Activated naive CD8-positive, alpha-beta T cell treated with anti-CD3 and anti-CD28 coated beads, Interleukin-2, amount 10 ng/mL, durations not matched to agents 7 days and 5 days (primary cell): Measurements from ENCODE around the gene LRP6. TPM values are rescaled to one million over a fixed set of nuclear protein-coding genes. Genes with fewer than 3 reads are reported as not detected.
"Not testable (repeated sequence)": the region's sequence is repeated elsewhere in the genome, so short reads cannot be mapped to it uniquely, and the experiment has no call there.

Experiments used
- ATAC-seq: fragments of 150-1000 bp; cut with Tn5 transposase; one replicate; pipeline ENCODE4 v1.10.0; 2021; ENCODE audit warnings: low read depth, moderate library complexity
- POLR2A ChIA-PET: fragments of 350-600 bp; sonication (Branson Sonifier 250); formaldehyde crosslinking; loops from one replicate; lab custom pipeline; 2021; ENCODE audit warnings: antibody characterized with exemption; lab: Charles Lee
- DNase-seq: peaks from one replicate; pipeline ENCODE4 v3.0.0; 2021
- H3K27ac Mint-ChIP-seq: one replicate; pipeline ENCODE4 v1.8.0; 2022; ENCODE audit warnings: mild to moderate bottlenecking, mixed read lengths
- H3K27me3 Mint-ChIP-seq: one replicate; pipeline ENCODE4 v1.8.0; 2022; ENCODE audit warnings: mild to moderate bottlenecking, moderate library complexity, mixed read lengths
- H3K36me3 Mint-ChIP-seq: one replicate; pipeline ENCODE4 v1.8.0; 2021; ENCODE audit warnings: mild to moderate bottlenecking, mixed read lengths
- H3K4me1 Mint-ChIP-seq: one replicate; pipeline ENCODE4 v1.8.0; 2021; ENCODE audit warnings: mixed read lengths
- H3K4me3 Mint-ChIP-seq: one replicate; pipeline ENCODE4 v1.8.0; 2022; ENCODE audit warnings: mild to moderate bottlenecking, moderate library complexity, mixed read lengths
- H3K9me3 Mint-ChIP-seq: one replicate; pipeline ENCODE4 v1.8.0; 2021; ENCODE audit warnings: mixed read lengths
- total RNA-seq, 2 experiments: library from RNA; stranded (reverse); gene quantifications; one replicate each; pipeline ENCODE4 v1.2.3, GENCODE V29; 2021

The LRP6 gene
- total RNA-seq, 2 experiments from 2014 or later = 0.48 to 1.1 TPM

DNA sequence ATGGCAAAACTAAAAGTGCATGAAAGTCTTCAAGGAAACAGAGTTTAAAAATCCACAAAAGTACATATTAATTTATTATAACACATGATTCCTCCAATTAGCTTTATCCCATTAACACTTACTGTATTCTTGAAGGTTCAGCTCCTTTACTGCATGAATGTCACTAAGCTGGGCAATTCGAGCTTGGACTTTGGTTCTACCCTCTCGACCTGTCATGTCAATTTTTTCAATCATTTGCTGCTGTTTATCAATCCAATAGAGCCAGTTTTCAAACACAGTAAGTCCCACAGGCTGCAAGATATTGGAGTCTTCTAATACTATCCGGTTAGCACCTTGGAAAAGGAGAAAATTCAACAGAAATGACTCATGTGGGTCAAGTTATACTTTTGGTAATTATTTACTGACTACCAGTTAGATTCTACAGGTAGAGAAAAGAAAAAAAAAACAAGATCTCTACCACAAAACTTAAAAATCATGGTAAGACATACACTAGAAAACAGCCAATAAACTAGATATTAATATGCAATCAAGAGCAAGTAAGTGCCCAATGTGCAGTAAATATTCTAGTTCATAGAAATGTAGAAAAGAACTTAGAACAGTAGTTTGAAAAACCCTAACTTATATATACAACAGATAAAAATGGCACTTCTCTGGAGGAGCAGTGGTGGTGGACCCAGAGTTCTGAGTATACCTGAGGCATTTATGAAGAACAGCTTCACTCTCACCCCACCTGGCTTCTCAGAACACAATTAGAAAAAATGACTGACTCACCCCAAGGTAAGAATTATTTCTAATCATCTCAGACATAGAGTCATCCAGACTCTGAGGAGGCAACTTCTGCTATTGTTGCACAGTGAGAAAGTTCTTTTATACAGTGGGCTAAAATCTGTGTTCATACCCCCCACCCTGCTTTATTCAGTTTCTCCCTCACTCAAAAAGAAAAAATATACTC lies 128.4 kb downstream of the LRP6 start:
- Mint-ChIP-seq H3K36me3 (no peaks in the 10 kb centered on the region), H3K9me3 (no peaks in the 10 kb centered on the region), H3K4me3 (no peak overlapping the region), H3K27me3 (peaks cover 26% of the 10 kb centered on the region), H3K27ac (no peak overlapping the region), H3K4me1 (no peaks in the 10 kb centered on the region)
- ATAC-seq (no peak), DNase-seq (no peak)
- POLR2A ChIA-PET = no interaction called here

GRCh38 chr12:12133785-12134184 lies 133.1 kb downstream of the LRP6 start:
- POLR2A ChIA-PET = no interaction called here
- no peak for ATAC-seq
- Mint-ChIP-seq H3K27ac (no peak overlapping the region), H3K27me3 (peaks cover 5% of the 10 kb centered on the region), H3K4me1 (peaks cover under 1% of the 10 kb centered on the region), H3K36me3 (no peaks in the 10 kb centered on the region), H3K4me3 (no peak overlapping the region), H3K9me3 (no peaks in the 10 kb centered on the region)
- DNase-seq = no peak

DNA sequence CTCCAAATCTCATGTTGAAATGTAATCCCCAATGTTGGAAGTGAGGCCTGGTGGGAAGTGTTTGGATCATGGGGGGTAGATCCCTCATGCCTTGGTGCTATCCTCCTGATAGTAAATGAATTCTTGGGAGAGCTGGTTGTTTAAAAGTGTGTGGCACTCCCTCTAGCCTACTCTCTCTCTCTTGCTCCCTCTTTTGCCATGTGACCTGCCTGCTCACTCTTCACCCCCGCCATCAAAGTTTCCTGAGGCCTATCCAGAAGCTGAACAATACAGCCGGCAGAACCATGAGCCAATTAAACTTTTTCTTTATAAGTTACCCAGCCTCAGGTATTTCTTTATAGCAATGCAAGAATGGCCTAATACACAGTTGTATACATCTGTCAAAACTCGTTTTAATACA lies 133.6 kb downstream of the LRP6 start:
- H3K36me3 Mint-ChIP-seq = no peaks in the 10 kb centered on the region
- POLR2A ChIA-PET = no interaction called here
- DNase-seq (no peak), ATAC-seq (no peak)
- no peak overlapping the region for H3K27ac Mint-ChIP-seq
- peaks cover 5% of the 10 kb centered on the region for H3K27me3 Mint-ChIP-seq
- no peaks in the 10 kb centered on the region for H3K9me3 Mint-ChIP-seq
- peaks cover 2% of the 10 kb centered on the region for H3K4me1 Mint-ChIP-seq
- no peak overlapping the region for H3K4me3 Mint-ChIP-seq

DNA sequence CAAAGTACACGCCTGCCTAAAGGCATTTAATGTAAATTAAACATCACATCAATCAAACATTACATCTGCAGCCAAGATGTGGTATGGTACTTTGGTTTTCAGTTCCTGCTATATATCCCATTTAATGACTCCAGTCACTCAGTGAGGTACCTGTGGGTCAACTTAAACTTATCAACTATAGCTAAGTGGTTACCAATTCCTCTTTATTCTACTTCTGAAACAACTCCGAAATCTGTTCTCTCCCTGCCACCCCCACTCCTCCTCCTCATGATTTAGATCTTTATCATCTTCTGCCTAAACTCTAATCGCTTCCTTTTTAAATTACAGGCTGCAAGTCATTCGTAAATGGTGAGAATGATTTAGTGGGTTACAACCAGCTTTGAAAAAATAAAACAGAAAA lies 138.2 kb downstream of the LRP6 start:
- no peak for ATAC-seq
- POLR2A ChIA-PET = no interaction called here
- H3K4me1 Mint-ChIP-seq = peaks cover 2% of the 10 kb centered on the region
- no peak overlapping the region for H3K4me3 Mint-ChIP-seq
- no peaks in the 10 kb centered on the region for H3K36me3 Mint-ChIP-seq
- peaks cover 6% of the 10 kb centered on the region for H3K27me3 Mint-ChIP-seq
- H3K27ac Mint-ChIP-seq = no peak overlapping the region
- DNase-seq = no peak
- H3K9me3 Mint-ChIP-seq = no peaks in the 10 kb centered on the region

GRCh38 chr12:12127304-12127703 lies 139.5 kb downstream of the LRP6 start:
- Mint-ChIP-seq H3K4me3 (no peak overlapping the region), H3K4me1 (peaks cover 2% of the 10 kb centered on the region), H3K27ac (no peak overlapping the region), H3K36me3 (no peaks in the 10 kb centered on the region), H3K9me3 (no peaks in the 10 kb centered on the region), H3K27me3 (peaks cover 6% of the 10 kb centered on the region)
- POLR2A ChIA-PET = no interaction called here
- no peak for ATAC-seq
- no peak for DNase-seq

DNA sequence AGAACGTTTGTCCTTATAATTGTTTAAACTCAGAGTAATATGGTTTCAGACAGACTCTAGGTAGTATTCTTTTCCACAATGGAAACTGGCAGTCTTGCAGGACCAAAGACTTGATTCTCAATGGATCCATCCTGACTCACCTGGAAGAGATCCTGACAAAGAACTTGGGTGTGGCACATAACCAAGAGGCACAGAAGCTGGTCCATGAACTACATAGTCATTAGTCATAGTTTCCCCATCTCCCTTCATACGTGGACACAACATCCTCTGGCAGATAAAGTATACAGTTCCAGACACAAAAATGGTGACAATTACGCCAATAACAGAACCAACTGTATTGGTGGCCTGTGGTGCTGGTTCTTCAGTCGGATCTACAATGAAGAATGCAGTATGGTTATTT lies 140.3 kb downstream of the LRP6 start:
- Mint-ChIP-seq H3K9me3 (no peaks in the 10 kb centered on the region), H3K27ac (no peak overlapping the region), H3K27me3 (peaks cover 6% of the 10 kb centered on the region), H3K4me3 (no peak overlapping the region), H3K36me3 (no peaks in the 10 kb centered on the region), H3K4me1 (peaks cover 2% of the 10 kb centered on the region)
- ATAC-seq (no peak), DNase-seq (no peak)
- POLR2A ChIA-PET = no interaction called here

GRCh38 chr12:12123036-12123604 lies 143.7 kb downstream of the LRP6 start:
- Mint-ChIP-seq H3K4me3 (no peak overlapping the region), H3K27me3 (peaks cover 16% of the 10 kb centered on the region), H3K4me1 (no peaks in the 10 kb centered on the region), H3K36me3 (no peaks in the 10 kb centered on the region), H3K27ac (no peak overlapping the region), H3K9me3 (no peaks in the 10 kb centered on the region)
- DNase-seq (no peak), ATAC-seq (no peak)
- POLR2A ChIA-PET = no interaction called here

GRCh38 chr12:12121061-12121460 lies 145.8 kb downstream of the LRP6 start:
- no peak for ATAC-seq
- Mint-ChIP-seq H3K36me3 (no peaks in the 10 kb centered on the region), H3K4me1 (no peaks in the 10 kb centered on the region), H3K27me3 (peaks cover 13% of the 10 kb centered on the region), H3K27ac (no peak overlapping the region), H3K9me3 (no peaks in the 10 kb centered on the region), H3K4me3 (no peak overlapping the region)
- DNase-seq = no peak
- POLR2A ChIA-PET = no interaction called here

GRCh38 chr12:12116677-12117076 lies 150.2 kb downstream of the LRP6 start:
- peaks cover 17% of the 10 kb centered on the region for H3K27me3 Mint-ChIP-seq
- POLR2A ChIA-PET = no interaction called here
- no peaks in the 10 kb centered on the region for H3K4me1 Mint-ChIP-seq
- no peaks in the 10 kb centered on the region for H3K36me3 Mint-ChIP-seq
- DNase-seq = no peak
- ATAC-seq = no peak
- H3K4me3 Mint-ChIP-seq = no peak overlapping the region
- no peak overlapping the region for H3K27ac Mint-ChIP-seq
- peaks cover 1% of the 10 kb centered on the region for H3K9me3 Mint-ChIP-seq

DNA sequence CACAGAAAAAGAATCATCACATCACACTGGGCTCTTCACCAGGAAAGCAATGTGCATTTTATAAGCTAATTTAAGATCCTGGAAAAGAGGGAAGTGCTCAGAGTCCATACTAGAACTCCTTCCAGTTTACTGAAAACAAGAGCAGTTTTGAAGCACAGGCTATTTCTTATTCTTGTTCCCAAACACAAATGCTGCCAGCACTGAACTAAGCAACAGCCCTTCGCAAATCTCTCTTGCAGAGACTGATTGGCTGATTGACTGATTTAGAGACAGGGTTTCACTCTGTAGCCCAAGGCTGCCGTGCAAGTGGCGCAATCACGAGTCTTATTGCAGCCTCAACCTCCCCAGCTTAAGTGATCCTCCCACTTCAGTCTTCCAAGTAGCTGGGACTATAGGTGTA lies 151.3 kb downstream of the LRP6 start:
- peaks cover 1% of the 10 kb centered on the region for H3K9me3 Mint-ChIP-seq
- POLR2A ChIA-PET = no interaction called here
- peaks cover 17% of the 10 kb centered on the region for H3K27me3 Mint-ChIP-seq
- DNase-seq (no peak), ATAC-seq (no peak)
- H3K36me3 Mint-ChIP-seq = no peaks in the 10 kb centered on the region
- H3K4me1 Mint-ChIP-seq = no peaks in the 10 kb centered on the region
- H3K4me3 Mint-ChIP-seq = no peak overlapping the region
- no peak overlapping the region for H3K27ac Mint-ChIP-seq

GRCh38 chr12:12110923-12111555 lies 155.8 kb downstream of the LRP6 start:
- H3K27ac Mint-ChIP-seq, ATAC-seq, H3K4me1 Mint-ChIP-seq, H3K27me3 Mint-ChIP-seq, H3K36me3 Mint-ChIP-seq, H3K4me3 Mint-ChIP-seq: not testable (repeated sequence)
- peak; percentile 34 for DNase-seq
- peaks cover 15% of the 10 kb centered on the region for H3K9me3 Mint-ChIP-seq
- POLR2A ChIA-PET = interaction anchor here (0.7 kb wide), 1 partner anchor 23 kb away, joined by 3 read pairs; no protein-coding TSS in a partner anchor

- H3K4me1 Mint-ChIP-seq = no peaks in the 10 kb centered on the region
- POLR2A ChIA-PET = no interaction called here
- peaks cover 16% of the 10 kb centered on the region for H3K9me3 Mint-ChIP-seq
- no peak overlapping the region for H3K27ac Mint-ChIP-seq
- no peak for ATAC-seq
- DNase-seq = no peak
- peaks cover 6% of the 10 kb centered on the region for H3K27me3 Mint-ChIP-seq
- no peak overlapping the region for H3K4me3 Mint-ChIP-seq
- H3K36me3 Mint-ChIP-seq = no peaks in the 10 kb centered on the region
Observed at GRCh38 chr12:12108441-12109058, 158.3 kb downstream of the LRP6 start.

DNA sequence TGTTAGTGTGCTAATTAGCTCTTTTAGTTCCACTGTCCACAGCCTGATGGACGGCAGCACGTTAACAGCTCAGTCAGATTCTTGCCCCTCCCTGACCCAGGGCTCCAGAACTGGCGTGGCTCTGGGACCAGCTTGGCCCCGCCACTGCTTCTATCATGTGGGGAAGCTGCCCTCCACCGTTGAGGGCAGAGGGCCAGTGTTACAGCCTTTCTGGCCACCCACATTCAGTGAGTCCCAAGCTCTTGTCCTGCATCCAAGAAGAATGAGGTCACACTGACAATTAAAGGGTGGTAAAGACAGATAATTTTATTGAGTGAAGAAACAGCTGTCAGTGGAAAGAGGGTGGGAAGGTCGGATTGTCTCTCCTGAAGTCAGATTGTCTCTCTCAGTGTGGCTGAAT lies 159.2 kb downstream of the LRP6 start:
- H3K36me3 Mint-ChIP-seq = peaks cover 2% of the 10 kb centered on the region
- no peak overlapping the region for H3K27ac Mint-ChIP-seq
- H3K4me1 Mint-ChIP-seq = no peaks in the 10 kb centered on the region
- H3K4me3 Mint-ChIP-seq = no peak overlapping the region
- DNase-seq (no peak), ATAC-seq (no peak)
- POLR2A ChIA-PET = no interaction called here
- peaks cover 6% of the 10 kb centered on the region for H3K27me3 Mint-ChIP-seq
- H3K9me3 Mint-ChIP-seq = peaks cover 19% of the 10 kb centered on the region
